GM21515 (cell line): Measurements from ENCODE around the gene LIMK1.
"Not testable (repeated sequence)": the region's sequence is repeated elsewhere in the genome, so short reads cannot be mapped to it uniquely, and the experiment has no call there.

ENCODE experiments used
- ATAC-seq: cut with Tn5 transposase; IDR thresholded peaks from one replicate; pipeline ENCODE4 v1.9.1; 2021; ENCODE audit not compliant: unreplicated experiment

Gene LIMK1

GRCh38 chr7:74119831-74120230 is 36.2 kb downstream of the LIMK1 start:
- ATAC-seq = no peak

- ATAC-seq = no peak
Measured at GRCh38 chr7:74121401-74122249, 38.0 kb downstream of the LIMK1 start.

GRCh38 chr7:74123892-74124291 is 40.3 kb downstream of the LIMK1 start:
- not testable (repeated sequence) for ATAC-seq

GRCh38 chr7:74126220-74126880 is 42.7 kb downstream of the LIMK1 start:
- ATAC-seq = no peak

GRCh38 chr7:74129887-74130286 is 46.3 kb downstream of the LIMK1 start:
- no peak for ATAC-seq

- ATAC-seq = no peak
Measured at GRCh38 chr7:74130518-74130917, 46.9 kb downstream of the LIMK1 start.

- ATAC-seq = no peak
Measured at GRCh38 chr7:74134117-74134620, 50.6 kb downstream of the LIMK1 start.

- no peak for ATAC-seq
Measured at GRCh38 chr7:74138334-74138867, 54.8 kb downstream of the LIMK1 start.

GRCh38 chr7:74138945-74139843 is 55.6 kb downstream of the LIMK1 start:
- ATAC-seq = no peak

GRCh38 chr7:74141705-74142104 is 58.1 kb downstream of the LIMK1 start:
- no peak for ATAC-seq

GRCh38 chr7:74143383-74143782 is 59.8 kb downstream of the LIMK1 start:
- no peak for ATAC-seq

- ATAC-seq = no peak
Measured at GRCh38 chr7:74148491-74148890, 64.9 kb downstream of the LIMK1 start.

GRCh38 chr7:74149071-74149470 is 65.5 kb downstream of the LIMK1 start:
- ATAC-seq = no peak

GRCh38 chr7:74149603-74150002 is 66.0 kb downstream of the LIMK1 start:
- no peak for ATAC-seq

- ATAC-seq = no peak
Measured at GRCh38 chr7:74153736-74154135, 70.1 kb downstream of the LIMK1 start.

GRCh38 chr7:74155810-74156395 is 72.3 kb downstream of the LIMK1 start:
- ATAC-seq = no peak

GRCh38 chr7:74157605-74158004 is 74.0 kb downstream of the LIMK1 start:
- ATAC-seq = no peak

- no peak for ATAC-seq
Measured at GRCh38 chr7:74164985-74165456, 81.4 kb downstream of the LIMK1 start.

GRCh38 chr7:74165867-74166593 is 82.4 kb downstream of the LIMK1 start:
- ATAC-seq = no peak

- ATAC-seq = not testable (repeated sequence)
Measured at GRCh38 chr7:74167324-74167723, 83.7 kb downstream of the LIMK1 start.
